Mesenchymal stem cell (in vitro differentiated cells and primary cell): ENCODE data around the gene OTOG.

Source experiments
- DNase-seq: peaks from one replicate; pipeline ENCODE4 v3.0.0-alpha.2; 2013
- H2AFZ ChIP-seq: one replicate; pipeline ENCODE4 v1.6.1; 2013; ENCODE audit warnings: low read depth, mild to moderate bottlenecking, control low read depth, inconsistent platforms, low read length, moderate library complexity
- H2AK5ac ChIP-seq: 2 replicates; pipeline ENCODE4 v1.6.1; 2013; ENCODE audit warnings: low read length, moderate library complexity, mild to moderate bottlenecking, inconsistent platforms; ENCODE audit not compliant: severe bottlenecking
- H2BK120ac ChIP-seq: one replicate; pipeline ENCODE4 v1.6.1; 2013; ENCODE audit warnings: low read depth, mild to moderate bottlenecking, inconsistent platforms, low read length, moderate library complexity
- H2BK12ac ChIP-seq, 2 experiments: one replicate each; pipeline ENCODE4 v1.6.1; 2013; ENCODE audit warnings: inconsistent platforms in 2 of 2, low read length in 2 of 2, mild to moderate bottlenecking in 2 of 2, moderate library complexity in 2 of 2, control low read depth in 1 of 2
- H2BK15ac ChIP-seq: one replicate; pipeline ENCODE4 v1.6.1; 2013; ENCODE audit warnings: mild to moderate bottlenecking, low read depth, inconsistent platforms; ENCODE audit not compliant: poor library complexity, severe bottlenecking
- H2BK5ac ChIP-seq: 2 replicates; pipeline ENCODE4 v1.6.1; 2013; ENCODE audit warnings: low read depth, mild to moderate bottlenecking, low read length, control low read depth, inconsistent platforms; ENCODE audit not compliant: poor library complexity, severe bottlenecking
- H3K14ac ChIP-seq, 2 experiments: one replicate each; pipeline ENCODE4 v1.6.1; 2013; ENCODE audit warnings: inconsistent platforms in 2 of 2, low read length in 2 of 2, control low read depth in 1 of 2, mild to moderate bottlenecking in 1 of 2, moderate library complexity in 1 of 2
- H3K18ac ChIP-seq, 2 experiments: one replicate each; pipeline ENCODE4 v1.6.1; 2013; ENCODE audit warnings: inconsistent platforms in 2 of 2, low read length in 2 of 2, control low read depth in 1 of 2, low read depth in 1 of 2, mild to moderate bottlenecking in 1 of 2
- H3K23ac ChIP-seq, 2 experiments: one replicate each; pipeline ENCODE4 v1.6.1; 2013; ENCODE audit warnings: inconsistent platforms in 2 of 2, low read length in 2 of 2, mild to moderate bottlenecking in 2 of 2, moderate library complexity in 2 of 2, control low read depth in 1 of 2
- H3K27ac ChIP-seq: 2 replicates; pipeline ENCODE4 v1.5.1; 2013; ENCODE audit warnings: mild to moderate bottlenecking, moderate library complexity, low read length, control low read depth, inconsistent platforms; ENCODE audit not compliant: poor library complexity, severe bottlenecking
- H3K27me3 ChIP-seq, 2 experiments: 2 replicates each; pipeline versions ENCODE4 v1.6.1 to v1.7.0; 2013; ENCODE audit warnings: low read length in 2 of 2, mild to moderate bottlenecking in 2 of 2, moderate library complexity in 2 of 2, control low read depth in 1 of 2, inconsistent platforms in 1 of 2; ENCODE audit not compliant: control insufficient read depth in 1 of 2, insufficient read depth in 1 of 2
- H3K36me3 ChIP-seq, 2 experiments: 2 replicates each; pipeline versions ENCODE4 v1.6.1 to v1.7.0; 2013; ENCODE audit warnings: low read length in 2 of 2, control low read depth in 1 of 2, inconsistent platforms in 1 of 2, low read depth in 1 of 2, mild to moderate bottlenecking in 1 of 2; ENCODE audit not compliant: insufficient read depth in 2 of 2, control insufficient read depth in 1 of 2
- H3K4ac ChIP-seq, 2 experiments: one replicate each; pipeline ENCODE4 v1.6.1; 2013; ENCODE audit warnings: inconsistent platforms in 2 of 2, low read length in 2 of 2, mild to moderate bottlenecking in 2 of 2, moderate library complexity in 2 of 2, control low read depth in 1 of 2, low read depth in 1 of 2
- H3K4me1 ChIP-seq: 2 replicates; pipeline ENCODE4 v1.6.1; 2013; ENCODE audit warnings: low read depth, low read length, control low read depth; ENCODE audit not compliant: control insufficient read depth, insufficient read depth
- H3K4me2 ChIP-seq: 2 replicates; pipeline ENCODE4 v1.6.1; 2013; ENCODE audit warnings: low read length, mild to moderate bottlenecking, inconsistent platforms; ENCODE audit not compliant: poor library complexity, severe bottlenecking
- H3K4me3 ChIP-seq, 2 experiments: 2 replicates each; pipeline versions ENCODE4 v1.5.1 to v1.7.0; 2013; ENCODE audit warnings: low read length in 2 of 2, mild to moderate bottlenecking in 2 of 2, control low read depth in 1 of 2, low read depth in 1 of 2; ENCODE audit not compliant: insufficient read depth in 1 of 2
- H3K79me1 ChIP-seq: replicated peaks from 2 replicates; pipeline ENCODE4 v1.6.1; 2013; ENCODE audit warnings: mild to moderate bottlenecking, control low read depth, low read length, inconsistent platforms; ENCODE audit not compliant: poor library complexity, severe bottlenecking
- H3K9ac ChIP-seq: 2 replicates; pipeline ENCODE4 v1.7.0; 2013; ENCODE audit warnings: mild to moderate bottlenecking, low read length, moderate library complexity
- H3K9me3 ChIP-seq: 2 replicates; pipeline ENCODE4 v1.7.0; 2013; ENCODE audit warnings: mild to moderate bottlenecking, low read length; ENCODE audit not compliant: control insufficient read depth
- H4K8ac ChIP-seq: one replicate; pipeline ENCODE4 v1.6.1; 2013; ENCODE audit warnings: inconsistent platforms, mild to moderate bottlenecking, low read length, moderate library complexity
- H4K91ac ChIP-seq: one replicate; pipeline ENCODE4 v1.6.1; 2013; ENCODE audit warnings: mild to moderate bottlenecking, low read length, inconsistent platforms
- WGBS: methylation state at CpG from one replicate; pipeline ENCODE4 v1.1.7; 2013; ENCODE audit warnings: mixed read lengths; 5-methylcytosine and 5-hydroxymethylcytosine counted together

The OTOG gene

GRCh38 chr11:17585911-17586695, 39.0 kb downstream of the OTOG start:
- Histone ChIP-seq H3K79me1 (no peaks in the 10 kb centered on the region), H2AK5ac (no peak overlapping the region), H3K14ac (no peak overlapping the region), H3K27me3 (peaks cover 14 to 57% of the 10 kb centered on the region in 2 experiments), H2BK120ac (no peak overlapping the region), H3K27ac (no peak overlapping the region), H3K9me3 (no peaks in the 10 kb centered on the region), H4K91ac (no peak overlapping the region), H3K4me2 (no peak overlapping the region), H2BK12ac (no peak overlapping the region), H3K4me1 (no peaks in the 10 kb centered on the region), H3K36me3 (no peaks in the 10 kb centered on the region), H3K4ac (no peak overlapping the region), H3K9ac (no peak overlapping the region), H2AFZ (no peak overlapping the region), H3K23ac (no peak overlapping the region), H2BK15ac (no peak overlapping the region), H2BK5ac (no peak overlapping the region), H4K8ac (no peak overlapping the region), H3K18ac (no peak overlapping the region), H3K4me3 (no peak overlapping the region)
- WGBS: 68% methylated on average over 6 of the region's 6 CpGs
- DNase-seq: no peak

GRCh38 chr11:17588166-17588565, 41.1 kb downstream of the OTOG start:
- Histone ChIP-seq H3K18ac (no peak overlapping the region), H2AK5ac (no peak overlapping the region), H3K27me3 (peaks cover 14 to 58% of the 10 kb centered on the region in 2 experiments), H2BK5ac (no peak overlapping the region), H3K4me1 (no peaks in the 10 kb centered on the region), H3K14ac (peak overlapping the region in 1 of 2 experiments; percentile 23), H2BK15ac (no peak overlapping the region), H3K27ac (no peak overlapping the region), H3K9ac (no peak overlapping the region), H2BK12ac (no peak overlapping the region), H3K23ac (no peak overlapping the region), H3K4me3 (no peak overlapping the region), H3K4ac (no peak overlapping the region), H4K91ac (no peak overlapping the region), H4K8ac (no peak overlapping the region), H3K79me1 (no peaks in the 10 kb centered on the region), H2AFZ (no peak overlapping the region), H3K4me2 (no peak overlapping the region), H3K36me3 (no peaks in the 10 kb centered on the region), H2BK120ac (no peak overlapping the region), H3K9me3 (no peaks in the 10 kb centered on the region)
- DNase-seq: no peak
- WGBS: 87% methylated on average over 7 of the region's 8 CpGs

- no peak for DNase-seq
- Histone ChIP-seq H3K18ac (no peak overlapping the region), H3K4me3 (no peak overlapping the region), H2BK15ac (no peak overlapping the region), H3K4me2 (no peak overlapping the region), H4K91ac (no peak overlapping the region), H3K4me1 (no peaks in the 10 kb centered on the region), H3K23ac (no peak overlapping the region), H2BK5ac (no peak overlapping the region), H3K4ac (no peak overlapping the region), H2AK5ac (no peak overlapping the region), H2AFZ (no peak overlapping the region), H3K36me3 (no peaks in the 10 kb centered on the region), H3K27me3 (peaks cover 17 to 64% of the 10 kb centered on the region in 2 experiments), H4K8ac (no peak overlapping the region), H3K14ac (no peak overlapping the region), H2BK12ac (no peak overlapping the region), H3K27ac (no peak overlapping the region), H3K9ac (no peak overlapping the region), H3K79me1 (no peaks in the 10 kb centered on the region), H2BK120ac (no peak overlapping the region), H3K9me3 (no peaks in the 10 kb centered on the region)
- WGBS: 83% methylated on average over 3 of the region's 4 CpGs
These were observed 41.7 kb downstream of the OTOG start for GRCh38 chr11:17588721-17589120.

- no peak overlapping the region for H4K91ac ChIP-seq
- no peak overlapping the region for H3K4me2 ChIP-seq
- H2BK120ac ChIP-seq: no peak overlapping the region
- no peak overlapping the region for H3K18ac ChIP-seq
- DNase-seq: no peak
- no peak overlapping the region for H3K14ac ChIP-seq
- H3K4me3 ChIP-seq: no peak overlapping the region
- H3K23ac ChIP-seq: no peak overlapping the region
- WGBS: 86% methylated on average over 7 of the region's 7 CpGs
- no peak overlapping the region for H4K8ac ChIP-seq
- no peak overlapping the region for H3K9ac ChIP-seq
- H2BK5ac ChIP-seq: no peak overlapping the region
- no peak overlapping the region for H2AFZ ChIP-seq
- no peak overlapping the region for H2BK12ac ChIP-seq
- H3K27ac ChIP-seq: no peak overlapping the region
- H3K27me3 ChIP-seq: peaks cover 16 to 70% of the 10 kb centered on the region in 2 experiments
- H2BK15ac ChIP-seq: no peak overlapping the region
- no peaks in the 10 kb centered on the region for H3K4me1 ChIP-seq
- no peak overlapping the region for H2AK5ac ChIP-seq
- no peak overlapping the region for H3K4ac ChIP-seq
- no peaks in the 10 kb centered on the region for H3K36me3 ChIP-seq
- peaks cover 2% of the 10 kb centered on the region for H3K9me3 ChIP-seq
- no peaks in the 10 kb centered on the region for H3K79me1 ChIP-seq
These were observed 43.4 kb downstream of the OTOG start for GRCh38 chr11:17590463-17590862.
